ENCODE results near the gene NAV2.

Gene NAV2

GRCh38 chr11:20137637-20138036, 425.0 kb downstream of the NAV2 start:
- no peak for DNase-seq

- DNase-seq, result no peak
These were observed 426.1 kb downstream of the NAV2 start for GRCh38 chr11:20138707-20139106.

- no peak for DNase-seq
These were observed 441.7 kb downstream of the NAV2 start for GRCh38 chr11:20154381-20154780.

- DNase-seq, result no peak
These were observed 443.1 kb downstream of the NAV2 start for GRCh38 chr11:20155683-20156279.

- DNase-seq, result peak; percentile 46 to 57
These were observed 443.7 kb downstream of the NAV2 start for GRCh38 chr11:20156280-20156875.

- DNase-seq, result peak in 1 of 2 experiments; percentile 32
These were observed 444.4 kb downstream of the NAV2 start for GRCh38 chr11:20156876-20157613.

- no peak for DNase-seq
These were observed 445.1 kb downstream of the NAV2 start for GRCh38 chr11:20157728-20158127.

GRCh38 chr11:20158597-20159257, 446.1 kb downstream of the NAV2 start:
- peak in 1 of 2 experiments; percentile 29 for DNase-seq

- no peak for DNase-seq
These were observed 447.1 kb downstream of the NAV2 start for GRCh38 chr11:20159466-20160381.

GRCh38 chr11:20160425-20161229, 448.0 kb downstream of the NAV2 start, which contains the start of gene DBX1:
DBX1 (minus strand) TSS chr11:20160475; CDS start chr11:20160324, 151 bp downstream.
- no peak for DNase-seq

- no peak for DNase-seq
These were observed 448.7 kb downstream of the NAV2 start for GRCh38 chr11:20161230-20161918.

- DNase-seq, result no peak
These were observed 449.5 kb downstream of the NAV2 start for GRCh38 chr11:20161923-20162744.

GRCh38 chr11:20162824-20163782, 450.5 kb downstream of the NAV2 start:
- peak in 1 of 2 experiments; percentile 24 for DNase-seq

GRCh38 chr11:20163783-20164481, 451.3 kb downstream of the NAV2 start:
- no peak for DNase-seq
